GM19397 (cell line): ENCODE measurements around the gene RIOK3.

Experiments used
- ATAC-seq: cut with Tn5 transposase; IDR thresholded peaks from one replicate; pipeline ENCODE4 v1.9.1; 2021; ENCODE audit warnings: mild to moderate bottlenecking, moderate library complexity; ENCODE audit not compliant: unreplicated experiment

RIOK3 gene

GRCh38 chr18:23526501-23527063, 73.5 kb downstream of the RIOK3 start:
- ATAC-seq = no peak

DNA sequence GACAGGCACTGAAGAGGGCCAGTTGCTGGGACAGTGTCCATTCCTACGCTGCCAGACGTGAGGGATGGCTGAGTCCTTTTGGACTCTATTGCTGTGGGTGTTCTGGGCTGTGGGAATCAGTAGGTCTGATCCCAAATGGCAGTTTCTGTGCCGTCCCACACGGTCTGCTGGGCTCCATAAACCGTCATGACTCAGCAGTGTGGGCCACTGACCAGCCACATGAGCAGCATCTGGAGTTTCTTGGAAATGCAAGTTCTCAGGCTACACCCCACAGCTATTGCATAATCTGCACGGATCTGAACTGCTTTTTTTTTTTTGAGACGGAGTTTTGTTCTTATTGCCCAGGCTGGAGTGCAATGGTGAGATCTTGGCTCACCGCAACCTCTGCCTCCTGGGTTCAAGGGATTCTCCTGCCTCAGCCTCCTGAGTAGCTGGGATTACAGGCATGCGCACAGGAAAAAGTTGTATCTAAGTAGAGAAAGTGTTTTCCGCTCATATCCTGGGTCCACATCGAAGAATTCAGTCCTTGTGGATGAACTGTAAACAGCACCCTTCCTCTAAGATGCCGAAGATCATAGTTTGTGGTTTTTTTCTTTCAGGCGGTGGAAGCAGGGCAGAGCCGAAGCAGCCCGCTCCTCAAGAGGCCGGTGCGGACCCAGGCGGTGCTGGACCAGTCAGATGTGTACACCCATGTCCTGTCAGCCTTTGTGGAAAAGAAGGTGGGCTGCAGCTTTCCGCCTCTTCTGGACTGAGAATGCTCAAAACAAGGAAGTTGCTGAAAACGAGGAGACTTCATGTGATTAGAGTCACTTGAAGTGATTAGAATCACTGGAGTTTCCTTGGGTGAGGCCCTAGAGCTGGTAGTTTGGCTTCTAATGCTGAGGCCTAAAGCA, 75.7 kb downstream of the RIOK3 start:
- ATAC-seq = no peak

- ATAC-seq = no peak
Observed at GRCh38 chr18:23529604-23530003, 76.5 kb downstream of the RIOK3 start.

DNA sequence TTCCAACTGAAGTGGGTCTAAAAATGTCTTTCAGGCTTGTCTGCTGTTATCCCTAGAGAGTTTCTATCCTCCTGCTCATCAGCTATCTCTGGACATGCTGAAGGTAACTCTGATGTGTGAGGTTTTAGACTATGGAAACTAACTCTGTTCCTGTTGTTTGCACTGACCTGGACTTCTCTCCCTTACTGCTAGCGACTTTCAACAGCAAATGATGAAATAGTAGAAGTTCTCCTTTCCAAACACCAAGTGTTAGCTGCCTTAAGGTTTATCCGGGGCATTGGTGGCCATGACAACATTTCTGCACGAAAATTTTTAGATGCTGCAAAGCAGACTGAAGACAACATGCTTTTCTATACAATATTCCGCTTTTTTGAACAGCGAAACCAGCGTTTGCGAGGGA, 77.1 kb downstream of the RIOK3 start:
- no peak for ATAC-seq

- ATAC-seq = no peak
Observed at GRCh38 chr18:23531912-23532311, 78.8 kb downstream of the RIOK3 start.
